Neural progenitor cell (in vitro differentiated cells): Measurements from ENCODE around the gene ACAD9.

Source experiments
- EZH2 ChIP-seq: fragments of 200-600 bp; sonication (generic); IDR thresholded peaks from 2 replicates; pipeline ENCODE4 v1.6.1; 2017; ENCODE audit warnings: antibody characterized with exemption, mild to moderate bottlenecking, moderate library complexity
- EZH2phosphoT487 ChIP-seq: fragments of 200-600 bp; sonication (generic); IDR thresholded peaks from 2 replicates; pipeline ENCODE4 v1.6.1; 2017; ENCODE audit warnings: antibody characterized with exemption
- TF ChIP-seq, protein P1 (sequence below): fragments of 200-600 bp; sonication (generic); IDR thresholded peaks from 2 replicates; pipeline ENCODE4 v1.5.1; 2017; ENCODE audit warnings: antibody characterized with exemption, mild to moderate bottlenecking

DNA sequence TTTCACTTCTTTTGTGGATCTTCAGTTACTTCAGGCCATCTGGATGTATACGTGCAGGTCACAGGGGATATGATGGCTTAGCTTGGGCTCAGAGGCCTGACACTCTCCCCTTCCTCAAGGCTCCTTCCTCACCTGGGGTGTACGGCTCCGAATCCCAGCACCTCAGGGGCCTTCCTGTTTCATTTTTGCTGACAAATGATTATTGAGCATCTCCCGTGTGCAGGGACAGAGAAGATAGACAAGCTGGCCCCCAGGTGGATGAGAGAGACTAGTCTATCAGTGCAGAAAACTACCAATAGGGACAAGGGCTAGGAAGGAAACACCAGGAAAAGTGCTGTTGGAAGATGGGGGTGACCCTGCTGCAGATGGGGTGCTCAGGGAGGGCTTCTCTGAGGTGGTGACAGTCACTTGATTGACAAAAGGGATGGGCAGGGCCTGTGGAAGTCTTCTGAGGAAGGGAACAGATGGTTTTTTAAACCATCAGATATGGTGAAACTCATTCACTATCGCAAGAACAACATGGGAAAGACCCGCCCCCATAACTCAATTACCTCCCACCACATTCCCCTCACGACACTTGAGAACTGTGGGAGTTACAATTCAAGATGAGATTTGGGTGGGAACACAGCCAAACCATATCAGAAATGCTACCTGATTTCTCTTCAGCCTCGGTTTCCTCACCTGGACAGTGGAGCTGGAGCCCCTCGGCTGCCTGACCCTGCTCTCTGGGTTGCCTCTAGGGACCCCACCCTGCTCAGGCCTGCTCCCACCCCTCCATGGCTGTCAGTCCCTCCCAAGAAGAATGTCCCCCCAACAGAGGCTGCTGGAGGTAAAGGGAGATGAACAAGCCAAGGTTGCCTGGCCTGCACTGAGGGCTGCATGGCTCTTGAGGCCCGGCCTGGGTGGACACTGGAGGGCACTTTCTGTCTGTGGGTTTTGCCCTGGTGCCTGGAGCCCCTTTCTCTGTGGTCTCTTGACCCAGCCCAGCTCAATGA is 37.2 kb upstream of the ACAD9 start:
- no peak for TF ChIP-seq EZH2
- TF ChIP-seq, protein P1, sequence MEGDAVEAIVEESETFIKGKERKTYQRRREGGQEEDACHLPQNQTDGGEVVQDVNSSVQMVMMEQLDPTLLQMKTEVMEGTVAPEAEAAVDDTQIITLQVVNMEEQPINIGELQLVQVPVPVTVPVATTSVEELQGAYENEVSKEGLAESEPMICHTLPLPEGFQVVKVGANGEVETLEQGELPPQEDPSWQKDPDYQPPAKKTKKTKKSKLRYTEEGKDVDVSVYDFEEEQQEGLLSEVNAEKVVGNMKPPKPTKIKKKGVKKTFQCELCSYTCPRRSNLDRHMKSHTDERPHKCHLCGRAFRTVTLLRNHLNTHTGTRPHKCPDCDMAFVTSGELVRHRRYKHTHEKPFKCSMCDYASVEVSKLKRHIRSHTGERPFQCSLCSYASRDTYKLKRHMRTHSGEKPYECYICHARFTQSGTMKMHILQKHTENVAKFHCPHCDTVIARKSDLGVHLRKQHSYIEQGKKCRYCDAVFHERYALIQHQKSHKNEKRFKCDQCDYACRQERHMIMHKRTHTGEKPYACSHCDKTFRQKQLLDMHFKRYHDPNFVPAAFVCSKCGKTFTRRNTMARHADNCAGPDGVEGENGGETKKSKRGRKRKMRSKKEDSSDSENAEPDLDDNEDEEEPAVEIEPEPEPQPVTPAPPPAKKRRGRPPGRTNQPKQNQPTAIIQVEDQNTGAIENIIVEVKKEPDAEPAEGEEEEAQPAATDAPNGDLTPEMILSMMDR: no peak
- no peak for TF ChIP-seq EZH2phosphoT487
